ENCODE measurements around the gene KIAA1328.
"Not testable (repeated sequence)": the region's sequence is repeated elsewhere in the genome, so short reads cannot be mapped to it uniquely, and the experiment has no call there.

Gene KIAA1328

DNA sequence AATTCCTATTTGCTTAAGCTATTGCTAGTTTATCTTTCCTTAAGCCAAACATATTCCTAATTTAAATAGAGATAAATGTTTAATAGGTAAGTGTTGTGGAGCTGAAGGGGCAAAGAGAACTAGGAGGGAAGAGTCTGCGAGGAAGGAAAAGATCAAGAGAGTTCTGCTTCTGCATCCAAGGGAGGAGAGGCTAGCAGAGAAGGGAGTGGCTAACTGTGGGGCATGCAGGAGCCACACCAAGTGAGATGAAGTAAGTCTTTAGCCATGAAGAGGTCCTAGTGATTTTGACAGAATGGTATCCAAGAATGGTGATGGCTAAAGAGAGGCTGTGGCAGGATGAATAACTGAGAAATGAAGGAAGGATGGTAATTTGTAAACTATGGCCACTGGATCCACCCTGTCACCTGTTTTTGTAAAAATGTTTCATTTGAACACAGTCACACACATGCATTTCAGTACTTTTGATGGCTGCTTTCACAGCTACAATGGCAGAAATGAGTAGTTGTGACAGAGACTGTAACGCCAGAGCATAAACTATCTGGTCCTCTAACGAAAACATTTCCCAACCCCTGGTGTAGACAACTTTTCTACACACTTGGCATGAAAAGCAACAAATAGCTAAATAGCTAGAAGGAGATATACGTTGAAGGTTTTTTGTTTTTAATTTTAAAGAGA lies 15.7 kb upstream of the KIAA1328 start:
- peaks cover 5% of the 10 kb centered on the region for H3K36me3 ChIP-seq (ENCODE audit: insufficient read depth, low read length)

DNA sequence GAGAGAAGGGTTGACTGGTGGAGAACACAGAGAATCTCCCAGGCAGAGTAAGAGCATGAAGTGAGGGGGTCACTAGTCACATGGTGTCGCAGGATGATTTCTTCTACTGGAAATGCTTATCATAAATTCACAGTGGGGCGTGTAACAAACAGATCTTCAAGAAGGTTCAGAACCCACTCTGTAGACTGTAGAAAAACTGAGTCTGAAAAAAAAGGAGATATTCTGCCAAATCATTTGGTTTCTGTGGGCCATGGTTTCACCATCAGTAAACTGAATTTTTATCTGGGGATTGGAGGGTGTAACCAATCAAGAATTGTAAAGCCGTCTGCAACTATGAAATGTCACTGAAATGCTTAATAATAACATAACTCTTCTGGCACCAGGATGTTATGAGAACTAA lies 15.1 kb upstream of the KIAA1328 start:
- H3K9me3 ChIP-seq (ENCODE audit: control insufficient read depth, insufficient read depth, low read length), result no peaks in the 10 kb centered on the region
- H3K36me3 ChIP-seq (ENCODE audit: insufficient read depth, low read length), result peaks cover 7% of the 10 kb centered on the region
- H3K4me1 ChIP-seq (ENCODE audit: insufficient read depth, low read length), result no peaks in the 10 kb centered on the region
- no peak overlapping the region for H3K9ac ChIP-seq (ENCODE audit: low read depth, low read length)

More for the DNA sequence above, 15.7 kb upstream of the KIAA1328 start:
- Histone ChIP-seq H3K9ac (ENCODE audit: low read depth, low read length) (no peak overlapping the region), H3K4me1 (ENCODE audit: insufficient read depth, low read length) (no peaks in the 10 kb centered on the region), H3K9me3 (ENCODE audit: control insufficient read depth, insufficient read depth, low read length) (no peaks in the 10 kb centered on the region)

DNA sequence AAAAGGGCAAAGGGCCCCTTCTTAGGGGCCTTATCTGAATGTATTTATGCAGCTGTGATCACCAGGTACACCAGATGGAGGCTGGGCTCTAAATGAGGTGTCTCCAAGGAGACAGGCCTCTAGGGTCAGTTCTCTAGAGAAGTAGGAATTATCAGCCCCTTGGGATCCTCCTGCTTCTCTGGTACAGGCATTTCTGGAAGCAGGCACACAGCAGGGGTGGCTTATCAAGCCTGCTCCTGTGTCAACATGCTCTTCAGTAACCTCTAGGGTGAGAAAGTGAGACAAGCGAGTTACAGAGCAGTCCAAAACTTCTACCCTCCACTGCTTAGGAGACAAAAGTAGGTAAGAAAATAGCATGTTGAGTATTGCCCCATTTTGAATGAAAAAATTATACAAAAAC lies 13.9 kb upstream of the KIAA1328 start:
- Histone ChIP-seq H3K9me3 (ENCODE audit: control insufficient read depth, insufficient read depth, low read length) (no peaks in the 10 kb centered on the region), H3K4me1 (ENCODE audit: insufficient read depth, low read length) (no peaks in the 10 kb centered on the region), H3K36me3 (ENCODE audit: insufficient read depth, low read length) (peaks cover 9% of the 10 kb centered on the region), H3K9ac (ENCODE audit: low read depth, low read length) (no peak overlapping the region)

DNA sequence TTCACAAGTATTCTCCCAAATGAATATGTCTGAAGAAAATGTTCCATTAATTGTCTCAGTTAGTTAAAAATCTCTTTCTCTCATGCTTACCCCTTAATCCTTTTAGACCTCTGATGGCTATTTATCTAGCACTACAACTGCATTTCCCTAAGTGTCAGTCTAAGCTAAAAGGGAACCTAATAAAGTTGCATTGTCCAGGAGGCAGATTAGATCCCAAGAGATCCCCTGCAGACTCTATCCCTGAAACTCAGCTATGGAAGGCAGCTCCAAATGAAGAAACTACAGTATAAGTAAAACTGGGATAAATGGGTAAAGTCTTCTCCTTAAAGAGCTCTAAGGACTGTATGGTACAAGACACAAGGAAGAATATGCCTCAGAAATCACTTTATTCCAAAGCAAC lies 12.8 kb upstream of the KIAA1328 start:
- H3K9me3 ChIP-seq (ENCODE audit: control insufficient read depth, insufficient read depth, low read length); H3K9ac ChIP-seq (ENCODE audit: low read depth, low read length); H3K4me1 ChIP-seq (ENCODE audit: insufficient read depth, low read length); H3K36me3 ChIP-seq (ENCODE audit: insufficient read depth, low read length): not testable (repeated sequence)

DNA sequence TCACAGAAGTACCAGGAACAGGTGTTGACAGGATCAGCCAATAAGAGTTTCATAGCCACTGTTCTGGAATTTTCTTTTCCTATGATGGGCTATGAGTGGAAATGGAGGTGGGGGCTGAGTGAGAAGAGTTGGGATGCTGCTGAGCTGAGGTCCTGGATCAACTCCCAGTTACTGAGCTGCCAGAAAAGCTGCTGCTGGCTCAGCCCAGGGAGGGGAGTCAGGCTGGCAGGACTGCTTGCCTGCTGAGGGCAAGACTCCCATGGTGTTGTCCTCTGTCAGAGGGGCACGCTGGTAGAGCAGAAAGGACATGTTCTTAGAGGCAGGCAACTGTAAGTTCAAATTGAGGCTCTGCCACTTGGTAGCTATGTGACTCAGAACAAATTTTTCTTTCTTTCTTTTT lies 11.9 kb upstream of the KIAA1328 start:
- H3K9me3 ChIP-seq (ENCODE audit: control insufficient read depth, insufficient read depth, low read length), result no peaks in the 10 kb centered on the region
- H3K9ac ChIP-seq (ENCODE audit: low read depth, low read length), result no peak overlapping the region
- peaks cover 9% of the 10 kb centered on the region for H3K36me3 ChIP-seq (ENCODE audit: insufficient read depth, low read length)
- H3K4me1 ChIP-seq (ENCODE audit: insufficient read depth, low read length), result no peaks in the 10 kb centered on the region

DNA sequence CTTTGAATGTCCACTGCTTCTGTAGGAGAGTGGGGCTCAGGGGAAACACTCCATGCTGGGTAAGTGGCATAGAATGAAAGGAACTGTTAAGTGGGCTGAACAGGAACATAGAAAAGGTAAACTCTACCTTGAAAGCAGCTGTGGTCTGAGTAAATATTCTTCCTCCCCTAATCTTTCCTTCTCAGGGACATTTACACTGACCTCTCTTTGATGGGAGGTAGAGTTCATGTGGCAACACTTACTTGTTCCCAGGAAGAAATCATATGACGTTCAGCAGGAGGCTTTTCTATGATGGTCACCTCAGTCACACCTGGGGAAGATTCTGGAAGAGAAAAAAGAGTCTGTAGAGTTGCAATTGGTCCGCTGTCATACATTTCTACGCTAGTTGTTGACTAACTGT lies 10.3 kb upstream of the KIAA1328 start:
- peaks cover 9% of the 10 kb centered on the region for H3K36me3 ChIP-seq (ENCODE audit: insufficient read depth, low read length)

DNA sequence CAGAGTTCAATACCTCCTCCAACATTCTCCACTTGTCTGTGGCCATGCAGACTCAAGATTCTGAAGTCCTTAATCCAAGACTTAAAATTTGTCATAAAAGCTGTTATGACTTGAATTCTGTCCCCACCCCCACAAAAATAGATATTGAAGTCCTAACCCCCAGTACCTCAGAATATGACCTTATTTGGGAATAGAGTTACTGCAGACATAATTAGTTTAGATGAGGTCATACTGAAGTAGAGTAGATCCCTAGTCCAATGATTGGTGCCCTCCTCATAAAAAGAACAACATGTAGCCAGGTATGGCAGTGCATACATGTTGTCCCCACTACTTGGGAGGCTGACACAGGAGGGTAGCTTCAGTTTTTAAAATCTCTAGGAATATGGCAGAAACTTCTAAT lies 9.3 kb upstream of the KIAA1328 start:
- Histone ChIP-seq H3K9ac (ENCODE audit: low read depth, low read length) (no peak overlapping the region), H3K4me1 (ENCODE audit: insufficient read depth, low read length) (no peaks in the 10 kb centered on the region), H3K36me3 (ENCODE audit: insufficient read depth, low read length) (peaks cover 9% of the 10 kb centered on the region), H3K9me3 (ENCODE audit: control insufficient read depth, insufficient read depth, low read length) (no peaks in the 10 kb centered on the region)

More for the DNA sequence above, 10.3 kb upstream of the KIAA1328 start:
- Histone ChIP-seq H3K9me3 (ENCODE audit: control insufficient read depth, insufficient read depth, low read length) (no peaks in the 10 kb centered on the region), H3K9ac (ENCODE audit: low read depth, low read length) (no peak overlapping the region), H3K4me1 (ENCODE audit: insufficient read depth, low read length) (no peaks in the 10 kb centered on the region)

DNA sequence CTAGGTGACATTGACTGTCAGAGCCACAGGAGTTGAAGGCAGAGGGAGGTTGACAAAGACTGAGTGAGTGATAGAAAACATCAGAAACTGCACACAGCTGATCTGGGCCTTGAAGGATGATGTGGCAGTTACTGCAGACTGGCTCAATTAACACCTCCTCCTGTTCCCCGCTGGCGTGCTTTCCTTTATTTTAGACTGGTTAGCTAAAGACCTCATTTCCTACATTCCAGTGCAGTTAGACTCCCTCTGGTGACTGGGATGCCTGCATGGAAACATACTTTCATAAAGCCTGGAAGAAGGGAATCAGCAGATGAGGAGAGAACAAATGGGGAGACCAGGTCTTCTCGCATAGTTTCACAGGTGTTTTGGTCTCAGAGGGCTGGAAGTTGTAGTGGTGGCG lies 7.2 kb upstream of the KIAA1328 start:
- Histone ChIP-seq H3K4me1 (ENCODE audit: insufficient read depth, low read length) (no peaks in the 10 kb centered on the region), H3K9ac (ENCODE audit: low read depth, low read length) (no peak overlapping the region), H3K36me3 (ENCODE audit: insufficient read depth, low read length) (peaks cover 9% of the 10 kb centered on the region), H3K9me3 (ENCODE audit: control insufficient read depth, insufficient read depth, low read length) (no peaks in the 10 kb centered on the region)

DNA sequence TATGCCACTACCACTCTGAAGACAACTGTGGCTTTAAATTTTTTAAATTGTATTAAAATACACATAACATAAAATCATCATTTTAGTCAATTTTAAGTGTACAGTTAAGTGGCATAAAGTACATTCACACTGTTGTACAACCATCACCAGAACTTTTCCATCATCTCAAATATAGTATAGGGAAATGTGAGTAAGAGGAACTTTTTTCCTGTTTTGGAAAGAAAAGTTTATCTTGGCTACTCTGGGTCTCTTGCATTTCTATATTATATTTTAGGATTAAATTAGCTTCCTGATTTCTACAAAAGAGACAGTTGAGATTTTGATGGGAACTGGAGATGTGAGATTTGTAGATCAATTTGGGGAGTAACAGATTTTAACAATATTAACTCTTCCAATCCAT lies 3.4 kb upstream of the KIAA1328 start:
- Histone ChIP-seq H3K9me3 (ENCODE audit: control insufficient read depth, insufficient read depth, low read length) (no peaks in the 10 kb centered on the region), H3K36me3 (ENCODE audit: insufficient read depth, low read length) (no peaks in the 10 kb centered on the region), H3K9ac (ENCODE audit: low read depth, low read length) (no peak overlapping the region), H3K4me1 (ENCODE audit: insufficient read depth, low read length) (peaks cover 4% of the 10 kb centered on the region; the same call in 1 of the 2 replicates)

DNA sequence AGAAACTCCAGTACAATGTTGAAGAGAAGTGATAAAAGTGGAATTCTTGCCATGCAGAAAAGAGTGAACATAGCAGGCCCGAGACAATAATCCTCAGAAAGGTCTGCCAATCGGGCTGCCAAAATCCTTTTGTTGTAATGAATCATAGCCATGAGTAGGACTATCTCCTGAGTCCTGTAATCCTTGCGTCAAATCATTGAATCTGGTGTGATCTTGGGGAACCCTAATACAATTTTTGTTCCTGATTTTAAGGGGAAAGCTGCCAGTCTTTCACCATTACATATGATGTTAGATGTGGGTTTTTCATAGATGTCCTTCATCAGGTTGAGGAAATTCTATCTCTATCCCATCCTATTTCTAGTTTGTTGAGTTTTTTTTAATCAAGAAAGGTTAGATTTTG lies 2.4 kb upstream of the KIAA1328 start:
- Histone ChIP-seq H3K4me1 (ENCODE audit: insufficient read depth, low read length) (peaks cover 4% of the 10 kb centered on the region; the same call in 1 of the 2 replicates), H3K9ac (ENCODE audit: low read depth, low read length) (no peak overlapping the region), H3K9me3 (ENCODE audit: control insufficient read depth, insufficient read depth, low read length) (no peaks in the 10 kb centered on the region), H3K36me3 (ENCODE audit: insufficient read depth, low read length) (no peaks in the 10 kb centered on the region)

DNA sequence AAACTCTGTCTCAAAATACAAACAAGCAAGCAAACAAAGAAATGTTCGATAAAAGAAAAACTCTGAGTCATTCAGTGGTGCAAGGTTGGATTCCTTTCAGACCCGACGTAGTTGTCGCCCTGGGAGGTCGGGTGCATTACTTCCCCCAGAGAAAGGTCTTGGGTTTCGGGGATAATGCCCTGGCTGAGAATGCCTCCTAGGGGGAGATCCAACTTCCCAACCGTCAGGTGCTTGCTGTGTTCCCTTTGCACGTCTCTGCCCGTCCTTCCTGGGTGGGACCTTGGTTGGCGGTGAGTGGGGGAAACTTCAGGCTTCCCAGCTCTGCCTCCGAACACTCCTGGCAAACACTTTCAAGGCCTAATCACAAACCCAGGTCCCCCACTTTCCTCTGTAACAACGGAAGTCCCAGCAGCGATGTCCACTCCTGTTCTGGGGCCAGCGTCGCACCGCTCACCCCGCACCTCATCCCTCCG lies 734 bp upstream of the KIAA1328 start:
- Histone ChIP-seq H3K36me3 (ENCODE audit: insufficient read depth, low read length) (no peaks in the 10 kb centered on the region), H3K9ac (ENCODE audit: low read depth, low read length) (peak overlapping the region; percentile 85), H3K9me3 (ENCODE audit: control insufficient read depth, insufficient read depth, low read length) (no peaks in the 10 kb centered on the region), H3K4me1 (ENCODE audit: insufficient read depth, low read length) (peaks cover 4% of the 10 kb centered on the region; the same call in 1 of the 2 replicates)

DNA sequence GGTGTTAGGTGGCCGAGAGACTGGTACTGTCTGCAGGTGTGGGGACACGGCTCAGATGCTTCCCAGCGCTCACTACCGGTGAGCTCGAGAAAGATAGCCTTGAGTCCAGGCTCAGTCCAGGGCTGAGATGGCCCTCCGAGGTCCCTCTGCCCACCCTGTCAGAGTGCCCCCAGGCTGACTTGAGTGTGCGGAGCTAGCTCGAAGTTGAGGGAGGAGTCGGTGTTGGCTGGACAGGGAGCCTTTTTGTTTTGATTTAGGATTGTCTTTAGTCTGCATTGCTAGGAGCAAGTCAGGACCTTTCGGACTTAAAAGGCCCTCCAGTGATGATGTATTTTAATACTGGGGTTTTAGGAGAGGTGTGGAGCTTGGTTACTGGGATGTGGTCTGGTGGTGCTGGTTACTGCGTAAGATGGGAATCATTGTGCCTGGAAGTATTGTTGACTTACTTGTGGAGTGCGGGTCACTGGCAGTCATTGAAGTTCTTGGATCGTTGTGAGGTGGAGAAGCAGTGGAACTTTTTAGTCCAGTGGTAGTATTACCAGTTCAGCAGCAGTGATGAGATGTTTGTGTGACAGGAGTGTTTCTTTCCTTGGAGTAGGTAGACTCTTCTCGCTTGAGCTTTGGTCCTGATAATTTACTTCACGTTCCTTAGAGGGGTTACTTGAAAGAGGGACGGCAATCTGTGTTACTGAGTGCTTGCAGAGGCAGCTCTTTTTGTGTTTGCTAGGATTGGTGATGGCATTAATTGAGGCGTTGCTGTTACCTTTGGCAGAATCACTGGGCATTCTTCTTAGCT lies 633 bp downstream of the KIAA1328 start:
- peaks cover 4% of the 10 kb centered on the region; the same call in 1 of the 2 replicates for H3K4me1 ChIP-seq (ENCODE audit: insufficient read depth, low read length)
- peak overlapping the region; percentile 85 for H3K9ac ChIP-seq (ENCODE audit: low read depth, low read length)
- no peaks in the 10 kb centered on the region for H3K9me3 ChIP-seq (ENCODE audit: control insufficient read depth, insufficient read depth, low read length)
- no peaks in the 10 kb centered on the region for H3K36me3 ChIP-seq (ENCODE audit: insufficient read depth, low read length)

DNA sequence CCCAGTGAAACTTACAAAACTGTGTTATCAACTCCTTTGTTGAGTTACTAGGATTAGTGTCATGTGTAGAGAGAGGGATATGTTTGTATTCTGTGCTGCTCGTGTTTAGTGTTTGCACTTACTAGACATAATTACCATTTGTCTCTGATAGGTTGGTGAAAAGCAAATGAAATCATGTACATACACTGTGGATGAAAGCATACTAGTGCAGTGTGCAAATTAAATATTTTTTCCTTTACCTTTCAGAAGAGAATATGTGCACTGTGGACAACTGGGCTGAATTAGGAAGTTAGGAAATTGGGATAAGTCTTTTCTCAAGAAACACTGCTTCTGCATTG lies 1.2 kb downstream of the KIAA1328 start:
- H3K36me3 ChIP-seq (ENCODE audit: insufficient read depth, low read length), result no peaks in the 10 kb centered on the region
- H3K9me3 ChIP-seq (ENCODE audit: control insufficient read depth, insufficient read depth, low read length), result no peaks in the 10 kb centered on the region
- H3K9ac ChIP-seq (ENCODE audit: low read depth, low read length), result peak overlapping the region; percentile 85; the same call in 1 of the 2 replicates
- H3K4me1 ChIP-seq (ENCODE audit: insufficient read depth, low read length), result peaks cover 4% of the 10 kb centered on the region; the same call in 1 of the 2 replicates

DNA sequence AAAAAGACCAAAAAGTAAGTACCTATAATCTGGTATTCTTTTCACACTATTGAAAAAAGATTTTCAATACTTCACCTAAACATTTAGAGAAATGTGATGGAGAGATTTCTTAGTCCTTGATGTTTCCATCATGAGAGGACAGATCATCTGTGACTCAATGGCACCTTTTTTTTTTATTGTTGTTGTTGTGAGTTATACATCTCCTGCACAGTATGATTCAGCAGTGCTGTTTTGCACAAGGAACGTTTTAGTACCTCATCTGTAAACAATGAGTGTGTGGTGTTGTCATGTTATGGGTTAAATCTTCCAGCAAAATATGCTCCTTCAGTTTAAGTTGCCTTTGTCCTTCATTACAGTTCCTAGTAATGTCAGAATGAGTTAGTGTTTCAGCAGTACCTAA lies 2.2 kb downstream of the KIAA1328 start:
- Histone ChIP-seq H3K9me3 (ENCODE audit: control insufficient read depth, insufficient read depth, low read length) (no peaks in the 10 kb centered on the region), H3K9ac (ENCODE audit: low read depth, low read length) (no peak overlapping the region), H3K4me1 (ENCODE audit: insufficient read depth, low read length) (peaks cover 4% of the 10 kb centered on the region; the same call in 1 of the 2 replicates), H3K36me3 (ENCODE audit: insufficient read depth, low read length) (no peaks in the 10 kb centered on the region)

DNA sequence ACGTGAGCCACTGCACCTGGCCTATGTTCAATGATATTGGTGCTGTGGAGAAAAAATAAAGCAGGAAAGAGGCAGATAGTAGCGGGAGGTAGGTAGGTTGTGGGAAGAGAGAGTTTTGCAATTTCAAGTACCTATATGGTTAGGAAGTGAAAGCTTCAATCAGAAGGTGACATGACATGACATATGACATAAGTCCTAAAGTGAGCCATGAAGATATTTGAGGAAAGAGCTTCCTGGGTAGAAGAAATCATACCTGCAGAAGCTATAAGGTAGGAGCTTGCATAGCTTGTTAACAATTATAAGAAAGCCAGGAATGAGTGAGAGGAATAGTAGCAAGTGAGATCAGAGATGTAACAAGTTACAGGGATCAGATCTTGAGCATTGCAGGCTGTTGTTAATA lies 4.2 kb downstream of the KIAA1328 start:
- Histone ChIP-seq H3K9ac (ENCODE audit: low read depth, low read length) (no peak overlapping the region), H3K36me3 (ENCODE audit: insufficient read depth, low read length) (no peaks in the 10 kb centered on the region), H3K9me3 (ENCODE audit: control insufficient read depth, insufficient read depth, low read length) (no peaks in the 10 kb centered on the region), H3K4me1 (ENCODE audit: insufficient read depth, low read length) (no peaks in the 10 kb centered on the region)
